GM23338 (cell line): Measurements from ENCODE around the gene SLC50A1. TPM values are rescaled to one million over a fixed set of nuclear protein-coding genes. Genes with fewer than 3 reads are reported as not detected.

Experiments used
- polyA plus RNA-seq: library from polyadenylated mRNA; unstranded; fragments of >200 nt; fragmentation: Nextera tagmentation; extraction: Ambion mirVana; gene quantifications from 2 replicates; pipeline ENCODE4 v1.2.1, GENCODE V29; 2016
- small RNA-seq: library from RNA; depleted of rRNA; stranded (forward); fragments of <200 nt; gene quantifications from one replicate; pipeline ENCODE3, GENCODE V24; 2014; ENCODE audit warnings: low replicate concordance
- total RNA-seq: library from RNA; depleted of rRNA; stranded (reverse); fragments of >200 nt; shearing (Covaris generic); gene quantifications from 2 replicates; pipeline ENCODE4 v1.2.3, GENCODE V29; 2014; rRNA removed

SLC50A1 gene
- total and polyA plus RNA-seq, 2 experiments from 2014 or later = 30.0 to 63.9 TPM

Small RNA genes lying within 50 kb of the gene (small RNA-seq; reads per million reads assigned to genes)
- gene HMGN2P18 = not detected
- gene RF00019 = not detected

Other genes starting within 250 kb of the SLC50A1 start
- gene PMVK, start 199.1 kb upstream of the SLC50A1 start, total RNA-seq = 8.1 and 11.2 TPM in 2 replicates
- gene PMVK, start 199.1 kb upstream of the SLC50A1 start, polyA plus RNA-seq = 22.2 and 25.0 TPM in 2 replicates
- 29.6 and 31.8 TPM in 2 replicates for gene PBXIP1, start 179.8 kb upstream of the SLC50A1 start, total RNA-seq
- 6.5 and 7.0 TPM in 2 replicates for gene PBXIP1, start 179.8 kb upstream of the SLC50A1 start, polyA plus RNA-seq
- gene PYGO2, start 174.1 kb upstream of the SLC50A1 start, total RNA-seq = 28.7 and 29.0 TPM in 2 replicates
- gene PYGO2, start 174.1 kb upstream of the SLC50A1 start, polyA plus RNA-seq = 11.0 and 13.2 TPM in 2 replicates
- 196 and 211 TPM in 2 replicates for gene SHC1, start 165.1 kb upstream of the SLC50A1 start, total RNA-seq
- gene SHC1, start 165.1 kb upstream of the SLC50A1 start, polyA plus RNA-seq = 108 and 117 TPM in 2 replicates
- 296 and 392 TPM in 2 replicates for gene CKS1B, start 161.2 kb upstream of the SLC50A1 start, total RNA-seq
- 562 and 617 TPM in 2 replicates for gene CKS1B, start 161.2 kb upstream of the SLC50A1 start, polyA plus RNA-seq
- 71.4 and 75.0 TPM in 2 replicates for gene FLAD1, start 152.5 kb upstream of the SLC50A1 start, total RNA-seq
- 72.8 and 74.5 TPM in 2 replicates for gene FLAD1, start 152.5 kb upstream of the SLC50A1 start, polyA plus RNA-seq
- 1.5 and 1.6 TPM in 2 replicates for gene LENEP, start 142.3 kb upstream of the SLC50A1 start, total RNA-seq
- gene LENEP, start 142.3 kb upstream of the SLC50A1 start, polyA plus RNA-seq = not detected in 2 replicates
- gene ZBTB7B, start 133.1 kb upstream of the SLC50A1 start, total RNA-seq = 19.3 and 32.6 TPM in 2 replicates
- 3.6 TPM in 2 replicates for gene ZBTB7B, start 133.1 kb upstream of the SLC50A1 start, polyA plus RNA-seq
- not detected in 2 replicates for gene DCST2, start 102.1 kb upstream of the SLC50A1 start, total RNA-seq
- 0.28 and 0.78 TPM in 2 replicates for gene DCST2, start 102.1 kb upstream of the SLC50A1 start, polyA plus RNA-seq
- not detected in 2 replicates for gene DCST1, start 102.0 kb upstream of the SLC50A1 start, total RNA-seq
- not detected in 2 replicates for gene DCST1, start 102.0 kb upstream of the SLC50A1 start, polyA plus RNA-seq
- 25.9 and 31.1 TPM in 2 replicates for gene ADAM15, start 84.5 kb upstream of the SLC50A1 start, total RNA-seq
- 24.2 and 25.9 TPM in 2 replicates for gene ADAM15, start 84.5 kb upstream of the SLC50A1 start, polyA plus RNA-seq
- gene EFNA4, start 72.1 kb upstream of the SLC50A1 start, total RNA-seq = 22.9 and 25.0 TPM in 2 replicates
- gene EFNA4, start 72.1 kb upstream of the SLC50A1 start, polyA plus RNA-seq = 11.1 and 16.4 TPM in 2 replicates
- gene EFNA3, start 57.0 kb upstream of the SLC50A1 start, total RNA-seq = 13.6 and 14.5 TPM in 2 replicates
- 10.3 and 13.5 TPM in 2 replicates for gene EFNA3, start 57.0 kb upstream of the SLC50A1 start, polyA plus RNA-seq
- gene EFNA1, start 8.0 kb upstream of the SLC50A1 start, total RNA-seq = 2.1 and 5.1 TPM in 2 replicates
- 3.2 and 5.1 TPM in 2 replicates for gene EFNA1, start 8.0 kb upstream of the SLC50A1 start, polyA plus RNA-seq
- gene DPM3, start 4.7 kb downstream of the SLC50A1 start, total RNA-seq = 13.6 and 19.2 TPM in 2 replicates
- gene DPM3, start 4.7 kb downstream of the SLC50A1 start, polyA plus RNA-seq = 71.4 and 76.5 TPM in 2 replicates
- 101 and 106 TPM in 2 replicates for gene KRTCAP2, start 37.5 kb downstream of the SLC50A1 start, total RNA-seq
- 579 and 628 TPM in 2 replicates for gene KRTCAP2, start 37.5 kb downstream of the SLC50A1 start, polyA plus RNA-seq
- gene TRIM46, start 38.0 kb downstream of the SLC50A1 start, total RNA-seq = 15.4 and 18.8 TPM in 2 replicates
- gene TRIM46, start 38.0 kb downstream of the SLC50A1 start, polyA plus RNA-seq = 7.4 and 8.1 TPM in 2 replicates
- gene THBS3, start 72.0 kb downstream of the SLC50A1 start, total RNA-seq = 1.2 and 6.3 TPM in 2 replicates
- 4.3 and 5.0 TPM in 2 replicates for gene THBS3, start 72.0 kb downstream of the SLC50A1 start, polyA plus RNA-seq
- 66.7 and 77.7 TPM in 2 replicates for gene MTX1, start 72.8 kb downstream of the SLC50A1 start, total RNA-seq
- 106 and 109 TPM in 2 replicates for gene MTX1, start 72.8 kb downstream of the SLC50A1 start, polyA plus RNA-seq
- 34.7 and 46.3 TPM in 2 replicates for gene ENTREP3, start 119.6 kb downstream of the SLC50A1 start, total RNA-seq
- gene ENTREP3, start 119.6 kb downstream of the SLC50A1 start, polyA plus RNA-seq = 18.6 and 19.5 TPM in 2 replicates
- 47.2 and 52.5 TPM in 2 replicates for gene SCAMP3, start 126.5 kb downstream of the SLC50A1 start, total RNA-seq
- gene SCAMP3, start 126.5 kb downstream of the SLC50A1 start, polyA plus RNA-seq = 38.3 and 50.5 TPM in 2 replicates
- 40.4 and 54.6 TPM in 2 replicates for gene CLK2, start 137.7 kb downstream of the SLC50A1 start, total RNA-seq
- 23.9 and 27.2 TPM in 2 replicates for gene CLK2, start 137.7 kb downstream of the SLC50A1 start, polyA plus RNA-seq
- gene HCN3, start 141.6 kb downstream of the SLC50A1 start, total RNA-seq = 3.5 and 4.9 TPM in 2 replicates
- gene HCN3, start 141.6 kb downstream of the SLC50A1 start, polyA plus RNA-seq = 3.4 and 4.6 TPM in 2 replicates
- 3.3 and 3.7 TPM in 2 replicates for gene PKLR, start 165.6 kb downstream of the SLC50A1 start, total RNA-seq
- gene PKLR, start 165.6 kb downstream of the SLC50A1 start, polyA plus RNA-seq = 1.5 and 2.0 TPM in 2 replicates
- 274 and 287 TPM in 2 replicates for gene FDPS, start 173.0 kb downstream of the SLC50A1 start, total RNA-seq
- gene FDPS, start 173.0 kb downstream of the SLC50A1 start, polyA plus RNA-seq = 366 and 373 TPM in 2 replicates
- gene RUSC1, start 185.0 kb downstream of the SLC50A1 start, total RNA-seq = 57.6 and 87.7 TPM in 2 replicates
- 48.2 and 53.4 TPM in 2 replicates for gene RUSC1, start 185.0 kb downstream of the SLC50A1 start, polyA plus RNA-seq